A549 (cell line): ENCODE measurements around the gene YOD1. TPM values are rescaled to one million over a fixed set of nuclear protein-coding genes. Genes with fewer than 3 reads are reported as not detected.

Source experiments
- ATAC-seq, 2 experiments: fragments of 200-7000 bp in 1 of 2; fragments of >200 bp in 1 of 2; cut with Nextera tagmentation in 1 of 2; cut with Tn5 transposase in 1 of 2; 3 replicates each; pipeline versions ENCODE4 v1.8.0 to v1.9.1; 2018 to 2020; ENCODE audit warnings: mild to moderate bottlenecking in 1 of 2, moderate library complexity in 1 of 2
- CTCF ChIA-PET: fragments of 300-600 bp; sonication (Branson Sonifier 250); formaldehyde crosslinking; extraction: SDS; loops from one replicate; lab custom pipeline; 2021; ENCODE audit warnings: antibody characterized with exemption, inconsistent platforms; lab: Yijun Ruan, JAX
- POLR2A ChIA-PET: fragments of 350-600 bp; formaldehyde crosslinking; extraction: SDS; loops from one replicate; lab custom pipeline; 2021; ENCODE audit warnings: antibody characterized with exemption, inconsistent platforms; lab: Yijun Ruan, JAX
- DNase-seq, 2 experiments: peaks; one replicate each; pipeline versions ENCODE4 v3.0.0 to v3.0.0-alpha.2; 2011 to 2016; ENCODE audit warnings: low read depth in 1 of 2, low spot score in 1 of 2
- FAIRE-seq: peaks from 2 replicates; lab custom pipeline; 2011; peaks lifted over from hg19 to GRCh38; lab: Jason Lieb, UNC
- H3K27ac ChIP-seq, 2 experiments: fragments of >200 bp; sonication (Bioruptor Twin); formaldehyde crosslinking; 3 replicates each; pipeline ENCODE4 v1.5.1; 2016 to 2017
- H3K4me1 ChIP-seq: fragments of >200 bp; sonication (Bioruptor Twin); formaldehyde crosslinking; 3 replicates; pipeline ENCODE4 v1.6.1; 2016
- H3K4me2 ChIP-seq: fragments of >200 bp; sonication (Bioruptor Twin); formaldehyde crosslinking; 3 replicates; pipeline ENCODE4 v1.6.1; 2016
- H3K4me3 ChIP-seq: fragments of >200 bp; sonication (Bioruptor Twin); formaldehyde crosslinking; 3 replicates; pipeline ENCODE4 v1.5.1; 2016
- H3K9me3 ChIP-seq: fragments of >200 bp; sonication (Bioruptor Twin); formaldehyde crosslinking; 3 replicates; pipeline ENCODE4 v1.6.1; 2016
- ATOH8 ChIP-seq: fragments of 250-450 bp; sonication (Bioruptor Pico); IDR thresholded peaks from 2 replicates; pipeline ENCODE4 v1.5.0; 2020; ENCODE audit warnings: low read depth, mild to moderate bottlenecking, moderate library complexity
- BCL3 ChIP-seq: fragments of >200 bp; sonication (Bioruptor Twin); formaldehyde crosslinking; IDR thresholded peaks from 3 replicates; pipeline ENCODE4 v1.6.1; 2016
- CBX2 ChIP-seq: fragments of 200-600 bp; sonication (generic); IDR thresholded peaks from 2 replicates; pipeline ENCODE4 v1.6.1; 2016; ENCODE audit warnings: low read depth, mild to moderate bottlenecking, borderline replicate concordance
- CHD4 ChIP-seq: fragments of 200-600 bp; sonication (generic); IDR thresholded peaks from 2 replicates; pipeline ENCODE4 v1.6.1; 2016; ENCODE audit warnings: antibody characterized with exemption, mild to moderate bottlenecking, borderline replicate concordance
- EHMT2 ChIP-seq: fragments of 200-600 bp; sonication (generic); IDR thresholded peaks from 2 replicates; pipeline ENCODE4 v1.6.1; 2016; ENCODE audit warnings: antibody characterized with exemption, low read depth, mild to moderate bottlenecking, moderate library complexity
- FOSB ChIP-seq: fragments of 250-450 bp; sonication (Bioruptor Pico); IDR thresholded peaks from 2 replicates; pipeline ENCODE4 v1.5.0; 2020; ENCODE audit warnings: mild to moderate bottlenecking, moderate library complexity
- FOSL2 ChIP-seq, 2 experiments: fragments of 450-650 bp in 1 of 2; fragments of >200 bp in 1 of 2; sonication (Bioruptor Twin) in 1 of 2; formaldehyde crosslinking; IDR thresholded peaks; 2 replicates each; pipeline versions ENCODE4 v1.5.0 to v1.6.1; 2016 to 2020; ENCODE audit warnings: mild to moderate bottlenecking in 1 of 2, moderate library complexity in 1 of 2
- FOXS1 ChIP-seq: fragments of 250-450 bp; sonication (Bioruptor Pico); IDR thresholded peaks from 2 replicates; pipeline ENCODE4 v1.5.0; 2020; ENCODE audit warnings: mild to moderate bottlenecking, moderate library complexity
- GATA3 ChIP-seq: IDR thresholded peaks from 2 replicates; pipeline ENCODE4 v1.6.1; 2012; ENCODE audit warnings: borderline replicate concordance
- HEYL ChIP-seq: fragments of 250-450 bp; sonication (Bioruptor Pico); IDR thresholded peaks from 2 replicates; pipeline ENCODE4 v1.8.0; 2021; ENCODE audit warnings: mild to moderate bottlenecking, moderate library complexity
- HOXB13 ChIP-seq: fragments of 250-450 bp; sonication (Bioruptor Pico); IDR thresholded peaks from 2 replicates; pipeline ENCODE4 v1.5.0; 2020; ENCODE audit warnings: low read depth, mild to moderate bottlenecking, moderate library complexity
- HOXB5 ChIP-seq: fragments of 250-450 bp; sonication (Bioruptor Pico); IDR thresholded peaks from 2 replicates; pipeline ENCODE4 v1.5.0; 2020; ENCODE audit warnings: mild to moderate bottlenecking, moderate library complexity
- KDM1A ChIP-seq: fragments of 200-600 bp; sonication (generic); IDR thresholded peaks from 2 replicates; pipeline ENCODE4 v1.6.1; 2016; ENCODE audit warnings: low read depth, mild to moderate bottlenecking
- NFE2L2 ChIP-seq: fragments of 150-350 bp; conservative IDR thresholded peaks from 2 replicates; pipeline ENCODE4 v1.6.1; 2014; ENCODE audit warnings: low read length
- NR3C1 ChIP-seq: fragments of >200 bp; sonication (Bioruptor Twin); formaldehyde crosslinking; IDR thresholded peaks from 3 replicates; pipeline ENCODE4 v1.6.1; 2017
- PBX3 ChIP-seq: IDR thresholded peaks from 2 replicates; pipeline ENCODE4 v1.6.1; 2012
- PHF8 ChIP-seq: fragments of 200-600 bp; sonication (generic); IDR thresholded peaks from 2 replicates; pipeline ENCODE4 v1.6.1; 2016; ENCODE audit warnings: low read depth, mild to moderate bottlenecking, antibody characterized with exemption, moderate library complexity, borderline replicate concordance
- RARB ChIP-seq: fragments of 250-450 bp; sonication (Bioruptor Pico); IDR thresholded peaks from 2 replicates; pipeline ENCODE4 v1.8.0; 2021; ENCODE audit warnings: mild to moderate bottlenecking, moderate library complexity
- RCOR1 ChIP-seq: fragments of 150-350 bp; IDR thresholded peaks from 2 replicates; pipeline ENCODE4 v1.6.1; 2014; ENCODE audit warnings: antibody characterized with exemption, low read length, low read depth
- REST ChIP-seq: fragments of 200-600 bp; sonication (generic); IDR thresholded peaks from 2 replicates; pipeline ENCODE4 v1.6.1; 2016; ENCODE audit warnings: antibody characterized with exemption, mild to moderate bottlenecking, moderate library complexity
- RFX5 ChIP-seq: fragments of 450-650 bp; IDR thresholded peaks from 2 replicates; pipeline ENCODE4 v1.7.1; 2014; ENCODE audit warnings: antibody characterized with exemption, mild to moderate bottlenecking, moderate library complexity
- RNF2 ChIP-seq: fragments of 200-600 bp; sonication (generic); IDR thresholded peaks from 2 replicates; pipeline ENCODE4 v1.6.1; 2016; ENCODE audit warnings: low read depth, mild to moderate bottlenecking, antibody characterized with exemption, moderate library complexity, borderline replicate concordance
- SMC3 ChIP-seq: fragments of >200 bp; sonication (Bioruptor Twin); formaldehyde crosslinking; IDR thresholded peaks from 3 replicates; pipeline ENCODE4 v1.6.1; 2018; ENCODE audit warnings: inconsistent platforms
- ZC3H11A ChIP-seq: fragments of 450-650 bp; IDR thresholded peaks from 2 replicates; pipeline ENCODE4 v1.6.1; 2014; ENCODE audit warnings: antibody characterized with exemption, mild to moderate bottlenecking
- ZSCAN20 ChIP-seq: fragments of 250-450 bp; sonication (Bioruptor Pico); IDR thresholded peaks from 2 replicates; pipeline ENCODE4 v1.8.0; 2022; ENCODE audit warnings: mild to moderate bottlenecking, moderate library complexity
- WGBS: methylation state at CpG from one replicate; pipeline ENCODE4 v1.1.6; 2017; ENCODE audit errors: missing lambda C conversion rate; 5-methylcytosine and 5-hydroxymethylcytosine counted together
- polyA plus RNA-seq, 4 experiments: library from polyadenylated mRNA; depleted of rRNA in 3 of 4; stranded (reverse); fragments of >200 nt; fragmentation: RNase III in 1 of 4; extraction: RNeasy Plus Mini Kit Qiagen cat#74134 plus additional on column Dnase treatment in 1 of 4; gene quantifications; 2 replicates in 3 of 4; 3 replicates in 1 of 4; pipeline ENCODE4 v1.2.3, GENCODE V29; 2011 to 2017

YOD1 gene
- polyA plus RNA-seq, 2 of the 4 experiments (the other 2 are of a cell fraction), result 7.0 to 10.3 TPM

GRCh38 chr1:207058252-207058651, 7.2 kb upstream of the YOD1 start:
- WGBS, result 85% methylated on average over 4 of the region's 4 CpGs
- no peak for DNase-seq
- POLR2A ChIA-PET, result no interaction called here
- FAIRE-seq, result no peak
- Histone ChIP-seq H3K4me1 (no peaks in the 10 kb centered on the region), H3K27ac (no peak overlapping the region), H3K4me3 (no peak overlapping the region), H3K4me2 (no peak overlapping the region), H3K9me3 (no peaks in the 10 kb centered on the region)
- TF ChIP-seq EHMT2, result no peak
- no peak for TF ChIP-seq RCOR1
- no peak for TF ChIP-seq HEYL (CRISPR knock-in tag)
- no peak for TF ChIP-seq PHF8
- TF ChIP-seq FOSB (CRISPR knock-in tag), result no peak
- TF ChIP-seq ATOH8 (CRISPR knock-in tag), result no peak
- TF ChIP-seq RFX5, result no peak
- TF ChIP-seq ZSCAN20, result no peak
- TF ChIP-seq CHD4, result no peak
- no peak for TF ChIP-seq BCL3
- no peak for TF ChIP-seq NFE2L2
- no peak for TF ChIP-seq HOXB13
- TF ChIP-seq ZC3H11A, result no peak
- TF ChIP-seq PBX3, result no peak
- no peak for TF ChIP-seq FOSL2 (IDR thresholded peaks at IDR 0.05)
- TF ChIP-seq FOSL2 (CRISPR knock-in tag; IDR thresholded peaks at IDR 0.05), result no peak
- no peak for TF ChIP-seq NR3C1
- ATAC-seq, result no peak
- CTCF ChIA-PET, result interaction anchor here (1.3 to 1.5 kb wide), 2 partner anchors 20 to 347 kb away, joined by 4 to 7 read pairs; no protein-coding TSS in a partner anchor

- DNase-seq (no peak), FAIRE-seq (no peak), ATAC-seq (no peak)
- peaks cover 6% of the 10 kb centered on the region for H3K4me1 ChIP-seq
- H3K9me3 ChIP-seq, result no peaks in the 10 kb centered on the region
- H3K4me2 ChIP-seq, result no peak overlapping the region
- H3K4me3 ChIP-seq, result no peak overlapping the region
- CTCF ChIA-PET, result interaction anchor here (0.8 to 2.4 kb wide), 7 partner anchors 9 to 348 kb away, joined by 4 to 6 read pairs (median 4); no protein-coding TSS in a partner anchor
- TF ChIP-seq EHMT2, result no peak
- no peak for TF ChIP-seq FOSB (CRISPR knock-in tag)
- no peak for TF ChIP-seq FOXS1 (CRISPR knock-in tag)
- no peak for TF ChIP-seq HOXB5 (CRISPR knock-in tag)
- TF ChIP-seq SMC3, result no peak
- TF ChIP-seq GATA3, result no peak
- H3K27ac ChIP-seq, result no peak overlapping the region
- POLR2A ChIA-PET, result no interaction called here
- WGBS, result 84% methylated on average over 6 of the region's 6 CpGs
Measured at GRCh38 chr1:207056673-207057072, 5.7 kb upstream of the YOD1 start.

GRCh38 chr1:207055386-207056001, 4.5 kb upstream of the YOD1 start:
- H3K27ac ChIP-seq, result no peak overlapping the region
- peaks cover 11% of the 10 kb centered on the region for H3K4me1 ChIP-seq
- H3K4me2 ChIP-seq, result no peak overlapping the region
- 49% methylated on average over 3 of the region's 3 CpGs for WGBS
- FAIRE-seq (no peak), ATAC-seq (no peak), DNase-seq (no peak)
- no peak overlapping the region for H3K4me3 ChIP-seq
- POLR2A ChIA-PET, result no interaction called here
- H3K9me3 ChIP-seq, result no peaks in the 10 kb centered on the region
- CTCF ChIA-PET, result interaction anchor here (0.8 to 3.1 kb wide), 9 partner anchors 10 to 349 kb away, joined by 3 to 13 read pairs (median 4); no protein-coding TSS in a partner anchor
- TF ChIP-seq FOSL2 (IDR thresholded peaks at IDR 0.05) (no peak), FOSL2 (CRISPR knock-in tag; IDR thresholded peaks at IDR 0.05) (no peak), CBX2 (no peak), HOXB5 (CRISPR knock-in tag) (no peak), RNF2 (no peak), REST (no peak), RARB (CRISPR knock-in tag) (no peak), KDM1A (no peak)
